Epidermal melanocyte (primary cell): ENCODE results near the gene VCL.
"Not testable (repeated sequence)": the region's sequence is repeated elsewhere in the genome, so short reads cannot be mapped to it uniquely, and the experiment has no call there.

Experiments used
- DNase-seq: peaks from one replicate; pipeline ENCODE4 v3.0.0; 2011; ENCODE audit warnings: low spot score; ENCODE audit not compliant: insufficient read length

Gene VCL

GRCh38 chr10:73971636-73972354 lies 26.1 kb upstream of the VCL start:
- DNase-seq = no peak

- no peak for DNase-seq
Observed at GRCh38 chr10:73973427-73973826, 24.5 kb upstream of the VCL start.

- DNase-seq = no peak
Observed at GRCh38 chr10:73974309-73974946, 23.5 kb upstream of the VCL start.

GRCh38 chr10:73975388-73975787 lies 22.5 kb upstream of the VCL start:
- no peak for DNase-seq

GRCh38 chr10:73979141-73979808 lies 18.6 kb upstream of the VCL start:
- DNase-seq = no peak

- DNase-seq = no peak
Observed at GRCh38 chr10:73979809-73980433, 18.0 kb upstream of the VCL start.

GRCh38 chr10:73981812-73982211 lies 16.1 kb upstream of the VCL start:
- DNase-seq = no peak

GRCh38 chr10:73983096-73984047 lies 14.5 kb upstream of the VCL start:
- no peak for DNase-seq

- no peak for DNase-seq
Observed at GRCh38 chr10:73989594-73990150, 8.2 kb upstream of the VCL start.

GRCh38 chr10:73991203-73991883 lies 6.6 kb upstream of the VCL start:
- no peak for DNase-seq

GRCh38 chr10:73991884-73992245 lies 6.1 kb upstream of the VCL start:
- DNase-seq = no peak

- DNase-seq = no peak
Observed at GRCh38 chr10:73992899-73993788, 4.8 kb upstream of the VCL start.

- no peak for DNase-seq
Observed at GRCh38 chr10:73995035-73995358, 2.9 kb upstream of the VCL start.

GRCh38 chr10:73997461-73997786 lies 492 bp upstream of the VCL start:
- DNase-seq = no peak

- no peak for DNase-seq
Observed at GRCh38 chr10:73998623-73998928, 660 bp downstream of the VCL start.

GRCh38 chr10:73998929-73999691 lies 1.2 kb downstream of the VCL start:
- DNase-seq = no peak

GRCh38 chr10:73999703-74000102 lies 1.8 kb downstream of the VCL start:
- no peak for DNase-seq

GRCh38 chr10:74000244-74000643 lies 2.3 kb downstream of the VCL start:
- DNase-seq = not testable (repeated sequence)
